B cell (primary cell): ENCODE measurements around the gene ANKRD28.

Source experiments
- EZH2 ChIP-seq: IDR thresholded peaks from 2 replicates; pipeline ENCODE4 v1.6.1; 2012; ENCODE audit warnings: borderline replicate concordance, low read depth, mild to moderate bottlenecking, moderate library complexity, low read length; ENCODE audit not compliant: insufficient read depth, poor library complexity, severe bottlenecking
- TF ChIP-seq, protein P1 (sequence below): fragments of 200-600 bp; IDR thresholded peaks from one replicate; pipeline ENCODE4 v1.8.0; 2022; ENCODE audit warnings: antibody characterized with exemption, mild to moderate bottlenecking

DNA sequence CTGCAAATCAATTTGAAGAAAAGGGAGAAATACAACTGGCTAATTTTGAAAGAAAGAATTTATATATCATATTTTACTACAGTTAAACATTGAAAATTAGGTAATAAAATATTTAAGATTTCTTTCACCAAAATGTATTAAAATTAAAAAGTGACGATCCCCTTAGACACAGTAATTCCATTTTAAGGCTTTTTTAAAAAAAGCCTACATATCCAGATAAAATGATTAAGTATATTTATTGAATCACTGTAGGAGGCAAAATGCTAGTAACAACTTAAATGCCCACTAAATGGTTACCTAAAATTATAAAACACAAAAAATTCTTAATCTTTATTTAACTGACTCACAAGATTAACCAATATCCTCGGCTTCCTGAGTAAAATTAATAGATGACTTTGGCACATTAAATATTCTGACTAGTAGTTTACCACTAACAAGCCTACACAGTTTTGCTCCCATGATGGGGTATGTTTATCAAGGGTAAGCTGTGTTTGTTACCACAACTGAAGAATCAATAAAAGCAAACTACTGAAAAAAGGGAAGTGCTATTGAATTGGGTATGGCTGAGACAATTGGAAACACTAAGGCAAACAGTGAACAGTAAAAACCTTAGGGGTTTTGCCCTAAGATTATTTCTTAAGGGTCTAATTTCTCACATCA lies 28.4 kb downstream of the ANKRD28 start:
- TF ChIP-seq EZH2: no peak
- TF ChIP-seq, protein P1, sequence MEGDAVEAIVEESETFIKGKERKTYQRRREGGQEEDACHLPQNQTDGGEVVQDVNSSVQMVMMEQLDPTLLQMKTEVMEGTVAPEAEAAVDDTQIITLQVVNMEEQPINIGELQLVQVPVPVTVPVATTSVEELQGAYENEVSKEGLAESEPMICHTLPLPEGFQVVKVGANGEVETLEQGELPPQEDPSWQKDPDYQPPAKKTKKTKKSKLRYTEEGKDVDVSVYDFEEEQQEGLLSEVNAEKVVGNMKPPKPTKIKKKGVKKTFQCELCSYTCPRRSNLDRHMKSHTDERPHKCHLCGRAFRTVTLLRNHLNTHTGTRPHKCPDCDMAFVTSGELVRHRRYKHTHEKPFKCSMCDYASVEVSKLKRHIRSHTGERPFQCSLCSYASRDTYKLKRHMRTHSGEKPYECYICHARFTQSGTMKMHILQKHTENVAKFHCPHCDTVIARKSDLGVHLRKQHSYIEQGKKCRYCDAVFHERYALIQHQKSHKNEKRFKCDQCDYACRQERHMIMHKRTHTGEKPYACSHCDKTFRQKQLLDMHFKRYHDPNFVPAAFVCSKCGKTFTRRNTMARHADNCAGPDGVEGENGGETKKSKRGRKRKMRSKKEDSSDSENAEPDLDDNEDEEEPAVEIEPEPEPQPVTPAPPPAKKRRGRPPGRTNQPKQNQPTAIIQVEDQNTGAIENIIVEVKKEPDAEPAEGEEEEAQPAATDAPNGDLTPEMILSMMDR: no peak
